Psoas muscle (tissue), 8 donors: ENCODE data around the gene PRELP. TPM values are rescaled to one million over a fixed set of nuclear protein-coding genes. Genes with fewer than 3 reads are reported as not detected.

Source experiments
- ATAC-seq, 4 donors: fragments of 200-7000 bp; cut with Tn5 transposase; one replicate each; pipeline ENCODE4 v1.9.1; 2020; ENCODE audit warnings: moderate library complexity in 3 of 4, mild to moderate bottlenecking in 2 of 4
- DNase-seq, 2 donors: peaks; one replicate each; pipeline ENCODE4 v3.0.0-alpha.2; 2020
- H3K27ac ChIP-seq: fragments of 200-600 bp; one replicate; pipeline ENCODE4 v1.8.0; 2022
- H3K27me3 ChIP-seq, 3 donors: fragments of 200-600 bp in 1 of 3; one replicate each; pipeline versions ENCODE4 v1.6.1 to v1.8.0; 2013 to 2022; ENCODE audit warnings: low read length in 2 of 3, mild to moderate bottlenecking in 2 of 3, moderate library complexity in 1 of 3; ENCODE audit not compliant: insufficient read depth in 3 of 3
- H3K36me3 ChIP-seq, 2 donors: fragments of 200-600 bp in 1 of 2; one replicate each; pipeline versions ENCODE4 v1.6.1 to v1.8.0; 2013 to 2022; ENCODE audit warnings: low read depth in 1 of 2, mild to moderate bottlenecking in 1 of 2, moderate library complexity in 1 of 2; ENCODE audit not compliant: insufficient read depth in 1 of 2
- H3K4me1 ChIP-seq: fragments of 200-600 bp; one replicate; pipeline ENCODE4 v1.8.0; 2022
- H3K4me3 ChIP-seq: fragments of 200-600 bp; one replicate; pipeline ENCODE4 v1.8.0; 2022; ENCODE audit warnings: mild to moderate bottlenecking
- H3K9me3 ChIP-seq: fragments of 200-600 bp; one replicate; pipeline ENCODE4 v1.8.0; 2022
- WGBS, 3 donors: extraction: QIAGEN DNeasy Blood & Tissue Kit; methylation state at CpG; one replicate each; pipeline versions ENCODE4 v1.1.6 to v1.1.7; 2013; 5-methylcytosine and 5-hydroxymethylcytosine counted together
- intact Hi-C, 2 donors: fragments of 100-400 bp; cut with DNase I; formaldehyde crosslinking; loops; one replicate each; pipeline versions ENCODE4 v1.11.0 to v1.14.2; 2022
- polyA plus RNA-seq, 3 donors: library from polyadenylated mRNA; stranded (reverse); fragments of 200-250 nt; gene quantifications; one replicate each; pipeline ENCODE4 v1.2.3, GENCODE V29; 2013
- total RNA-seq, 4 donors: library from RNA; stranded (reverse); fragmentation: NEBNext Ultra II Directional in 2 of 4; extraction: Animal tissue kit (Norgen Biotek cat#: 25700) in 2 of 4; gene quantifications; one replicate each; pipeline versions ENCODE4 v1.2.1 to v1.2.4, GENCODE V29; 2021 to 2023
- TF ChIP-seq, protein P1 (sequence below): fragments of 200-600 bp; IDR thresholded peaks from one replicate; pipeline ENCODE4 v1.8.0; 2022; ENCODE audit warnings: antibody characterized with exemption
- donor health status: healthy with polysubstance abuse.
- donor health status: DM: no; HTN: no; CAD: no; lungs with moderate emphysema.
- donor health status: Bipolar disorder and iron deficiency.
- donor health status: healthy.
- donor health status: DM: yes; HTN: yes; CAD: no.
- donor health status: DM: no; HTN: no; CAD: no.
- donor health status: DM: no; HTN: no; CAD: no.
- donor health status: DM: yes; HTN: yes; CAD: no.

The PRELP gene
- total and polyA plus RNA-seq, 7 donors = 3.0 to 20.6 (median 6.6) TPM

DNA sequence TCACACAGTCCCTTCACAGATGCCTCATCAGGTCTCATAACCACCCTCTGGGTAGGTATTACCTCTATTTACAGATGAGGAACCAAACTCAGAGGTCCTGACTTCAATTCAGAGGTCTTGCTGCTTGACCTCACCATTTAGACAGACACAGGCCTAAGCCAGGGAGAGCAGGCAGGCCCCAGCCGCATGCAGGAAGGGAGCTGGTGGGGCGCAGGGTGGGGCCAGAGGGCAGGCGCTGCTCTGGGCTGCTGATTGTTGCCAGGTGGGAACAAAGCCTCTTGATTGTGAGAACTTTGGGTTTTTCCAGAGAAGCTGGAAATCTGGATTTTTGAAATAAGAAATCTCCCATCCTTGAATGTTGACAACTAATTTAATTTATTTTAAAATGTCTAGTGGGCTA is 19.9 kb upstream of the PRELP start:
- Histone ChIP-seq H3K36me3 (no peaks in the 10 kb centered on the region), H3K4me3 (no peak overlapping the region), H3K27me3 (peaks cover 0 to 24% (median 3%) of the 10 kb centered on the region in 3 donors), H3K27ac (no peak overlapping the region), H3K4me1 (no peaks in the 10 kb centered on the region), H3K9me3 (no peaks in the 10 kb centered on the region)
- ATAC-seq (no peak), DNase-seq (no peak)
- intact Hi-C loops = no loop called here
- WGBS, 3 donors = 85 to 90% (median 87%) methylated on average over 3 of the region's 3 CpGs
- TF ChIP-seq, protein P1, sequence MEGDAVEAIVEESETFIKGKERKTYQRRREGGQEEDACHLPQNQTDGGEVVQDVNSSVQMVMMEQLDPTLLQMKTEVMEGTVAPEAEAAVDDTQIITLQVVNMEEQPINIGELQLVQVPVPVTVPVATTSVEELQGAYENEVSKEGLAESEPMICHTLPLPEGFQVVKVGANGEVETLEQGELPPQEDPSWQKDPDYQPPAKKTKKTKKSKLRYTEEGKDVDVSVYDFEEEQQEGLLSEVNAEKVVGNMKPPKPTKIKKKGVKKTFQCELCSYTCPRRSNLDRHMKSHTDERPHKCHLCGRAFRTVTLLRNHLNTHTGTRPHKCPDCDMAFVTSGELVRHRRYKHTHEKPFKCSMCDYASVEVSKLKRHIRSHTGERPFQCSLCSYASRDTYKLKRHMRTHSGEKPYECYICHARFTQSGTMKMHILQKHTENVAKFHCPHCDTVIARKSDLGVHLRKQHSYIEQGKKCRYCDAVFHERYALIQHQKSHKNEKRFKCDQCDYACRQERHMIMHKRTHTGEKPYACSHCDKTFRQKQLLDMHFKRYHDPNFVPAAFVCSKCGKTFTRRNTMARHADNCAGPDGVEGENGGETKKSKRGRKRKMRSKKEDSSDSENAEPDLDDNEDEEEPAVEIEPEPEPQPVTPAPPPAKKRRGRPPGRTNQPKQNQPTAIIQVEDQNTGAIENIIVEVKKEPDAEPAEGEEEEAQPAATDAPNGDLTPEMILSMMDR = no peak

DNA sequence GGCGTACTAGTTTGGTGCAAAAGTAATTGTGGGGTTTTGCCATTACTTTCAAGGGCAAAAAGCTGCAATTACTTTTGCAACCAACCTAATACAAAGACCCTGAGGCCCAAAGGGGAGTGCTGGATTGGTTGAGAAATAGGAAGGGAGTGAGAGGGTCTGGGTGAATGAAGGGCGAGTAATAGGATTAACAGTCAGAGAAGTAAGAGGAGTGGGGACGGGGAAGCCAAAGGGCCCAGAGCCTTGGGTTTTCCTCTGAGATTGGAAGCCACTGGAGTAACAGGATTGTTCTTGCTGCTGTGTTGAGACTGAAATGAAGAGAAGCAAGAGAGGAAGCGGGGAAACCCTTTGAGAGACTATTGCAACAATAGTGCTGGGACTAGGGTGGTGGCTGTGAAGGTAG is 19.0 kb upstream of the PRELP start:
- DNase-seq = no peak

GRCh38 chr1:203458078-203458477 is 17.5 kb upstream of the PRELP start:
- peaks cover 0 to 13% (median 3%) of the 10 kb centered on the region in 3 donors for H3K27me3 ChIP-seq
- WGBS, 3 donors = 94 to 95% (median 95%) methylated on average over 5 of the region's 5 CpGs
- TF ChIP-seq, protein P1 = no peak
- no peak overlapping the region for H3K4me3 ChIP-seq
- H3K36me3 ChIP-seq = no peaks in the 10 kb centered on the region
- DNase-seq = no peak
- no peaks in the 10 kb centered on the region for H3K9me3 ChIP-seq
- no peaks in the 10 kb centered on the region for H3K4me1 ChIP-seq
- ATAC-seq = no peak
- H3K27ac ChIP-seq = no peak overlapping the region
- intact Hi-C loops = no loop called here

More for the DNA sequence above, 19.0 kb upstream of the PRELP start:
- no peaks in the 10 kb centered on the region for H3K9me3 ChIP-seq
- no peaks in the 10 kb centered on the region for H3K36me3 ChIP-seq
- intact Hi-C loops = no loop called here
- TF ChIP-seq, protein P1 = no peak
- ATAC-seq = no peak
- WGBS, 3 donors = 85 to 98% (median 96%) methylated on average over 4 of the region's 4 CpGs
- no peak overlapping the region for H3K27ac ChIP-seq
- H3K27me3 ChIP-seq = peaks cover 0 to 25% (median 3%) of the 10 kb centered on the region in 3 donors
- no peak overlapping the region for H3K4me3 ChIP-seq
- H3K4me1 ChIP-seq = no peaks in the 10 kb centered on the region

DNA sequence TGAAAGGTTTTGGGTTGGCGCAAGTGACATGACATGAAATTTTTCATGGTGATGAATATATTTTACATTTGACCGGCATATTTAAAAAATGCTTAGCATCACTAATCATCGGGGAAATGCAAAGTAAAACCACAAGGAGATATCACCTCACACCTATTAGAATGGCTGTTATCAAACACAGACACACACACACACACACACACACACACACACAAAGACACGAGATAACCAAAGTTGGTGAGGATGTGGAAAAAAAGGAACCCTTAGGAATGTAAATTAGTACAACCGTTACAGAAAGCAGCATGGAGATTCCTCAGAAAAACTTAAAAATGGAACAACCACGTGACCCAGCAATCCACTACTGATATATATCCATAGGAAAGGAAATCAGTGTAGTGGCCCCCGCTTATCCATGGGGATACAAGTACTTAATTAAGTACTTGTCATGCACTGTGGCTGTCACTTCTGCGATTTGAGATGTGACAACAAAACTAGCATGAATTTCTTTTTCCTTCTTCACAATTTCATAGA is 15.9 kb upstream of the PRELP start:
- no peak for DNase-seq
- H3K27me3 ChIP-seq = peaks cover 0 to 3% (median 0%) of the 10 kb centered on the region in 3 donors
- no peaks in the 10 kb centered on the region for H3K4me1 ChIP-seq
- intact Hi-C loops = no loop called here
- no peak overlapping the region for H3K27ac ChIP-seq
- WGBS, 3 donors = 71 to 78% (median 75%) methylated on average over 8 of the region's 8 CpGs
- no peaks in the 10 kb centered on the region for H3K9me3 ChIP-seq
- no peaks in the 10 kb centered on the region for H3K36me3 ChIP-seq
- TF ChIP-seq, protein P1 = no peak
- H3K4me3 ChIP-seq = no peak overlapping the region
- ATAC-seq = no peak

DNA sequence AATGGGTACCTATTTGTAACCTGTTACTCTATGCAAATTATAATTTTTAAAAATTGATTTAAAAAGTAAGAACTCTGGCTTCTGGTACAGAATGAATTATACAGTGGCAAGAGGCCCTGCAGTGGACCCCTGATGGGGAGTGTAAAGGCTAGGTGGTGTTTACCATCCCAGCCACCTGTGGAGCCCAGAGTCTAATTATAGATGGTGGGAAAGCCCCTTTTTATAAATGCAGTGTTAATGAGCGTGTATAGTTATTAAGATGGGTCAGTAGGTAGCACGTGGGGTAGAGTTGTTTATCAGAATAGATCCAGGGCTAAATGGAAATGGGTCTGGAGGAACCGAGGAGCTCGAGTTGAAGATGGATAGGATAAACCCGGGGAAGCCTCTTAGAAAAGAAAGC is 13.9 kb upstream of the PRELP start:
- Histone ChIP-seq H3K4me1 (peaks cover 13% of the 10 kb centered on the region), H3K27ac (no peak overlapping the region), H3K4me3 (no peak overlapping the region), H3K9me3 (no peaks in the 10 kb centered on the region), H3K27me3 (peaks cover 0 to 3% (median 0%) of the 10 kb centered on the region in 3 donors), H3K36me3 (no peaks in the 10 kb centered on the region)
- WGBS, 3 donors = 58 to 66% (median 59%) methylated on average over 5 of the region's 5 CpGs
- intact Hi-C loops = no loop called here
- TF ChIP-seq, protein P1 = no peak
- ATAC-seq = no peak
- no peak for DNase-seq
